Activated B cell treated with CpG ODN at 0.5 μM for 24 hours (primary cell): ENCODE results near the gene SEZ6L. TPM values are rescaled to one million over a fixed set of nuclear protein-coding genes. Genes with fewer than 3 reads are reported as not detected.

ENCODE experiments used
- ATAC-seq: fragments of 200-7000 bp; cut with Tn5 transposase; one replicate; pipeline ENCODE4 v1.10.0; 2021; ENCODE audit warnings: low read depth, mild to moderate bottlenecking, moderate library complexity
- CTCF ChIA-PET: fragments of 350-600 bp; sonication (Branson Sonifier 250); formaldehyde crosslinking; loops from one replicate; lab custom pipeline; 2021; ENCODE audit warnings: antibody characterized with exemption; lab: Charles Lee
- POLR2A ChIA-PET: fragments of 350-600 bp; sonication (Branson Sonifier 250); formaldehyde crosslinking; loops from one replicate; lab custom pipeline; 2021; ENCODE audit warnings: antibody characterized with exemption; lab: Charles Lee
- DNase-seq: peaks from one replicate; pipeline ENCODE4 v3.0.0; 2022
- H3K27ac Mint-ChIP-seq: one replicate; pipeline ENCODE4 v1.8.0; 2020; ENCODE audit warnings: mixed read lengths
- H3K27me3 Mint-ChIP-seq: one replicate; pipeline ENCODE4 v1.8.0; 2021; ENCODE audit warnings: mixed read lengths
- H3K36me3 Mint-ChIP-seq: one replicate; pipeline ENCODE4 v1.8.0; 2021; ENCODE audit warnings: low read depth, mixed read lengths
- H3K4me1 Mint-ChIP-seq: one replicate; pipeline ENCODE4 v1.8.0; 2021; ENCODE audit warnings: mixed read lengths
- H3K4me3 Mint-ChIP-seq: one replicate; pipeline ENCODE4 v1.8.0; 2020; ENCODE audit warnings: mild to moderate bottlenecking, mixed read lengths
- H3K9me3 Mint-ChIP-seq: one replicate; pipeline ENCODE4 v1.8.0; 2020; ENCODE audit warnings: mixed read lengths
- intact Hi-C: fragments of 100-400 bp; cut with micrococcal nuclease; formaldehyde crosslinking; loops from one replicate; pipeline ENCODE4 v1.15.1; 2024
- total RNA-seq: library from RNA; stranded (reverse); gene quantifications from 2 replicates; pipeline ENCODE4 v1.2.3, GENCODE V29; 2022
- TF ChIP-seq, protein P1 (sequence below): fragments of 200-600 bp; IDR thresholded peaks from one replicate; pipeline ENCODE4 v1.8.0; 2022; ENCODE audit warnings: antibody characterized with exemption, mild to moderate bottlenecking

Gene SEZ6L
- total RNA-seq, 1 donor from 2014 or later, result not detected

DNA sequence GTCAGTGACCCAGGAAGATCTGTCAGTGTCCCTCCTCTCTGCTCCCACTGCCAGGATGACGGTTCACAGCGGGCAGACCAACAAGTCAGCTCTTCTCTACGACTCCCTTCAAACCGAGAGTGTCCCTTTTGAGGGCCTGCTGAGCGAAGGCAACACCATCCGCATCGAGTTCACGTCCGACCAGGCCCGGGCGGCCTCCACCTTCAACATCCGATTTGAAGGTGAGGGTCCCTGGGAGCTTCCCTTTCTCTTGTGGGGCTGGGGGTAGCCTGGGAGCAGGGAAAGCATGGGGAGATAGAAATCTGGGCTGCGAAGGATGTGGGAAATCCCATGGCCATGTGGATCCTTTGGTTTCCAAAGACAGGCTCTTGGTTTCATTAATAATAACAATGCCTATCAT is 141.4 kb downstream of the SEZ6L start:
- POLR2A ChIA-PET, result no interaction called here
- TF ChIP-seq, protein P1, sequence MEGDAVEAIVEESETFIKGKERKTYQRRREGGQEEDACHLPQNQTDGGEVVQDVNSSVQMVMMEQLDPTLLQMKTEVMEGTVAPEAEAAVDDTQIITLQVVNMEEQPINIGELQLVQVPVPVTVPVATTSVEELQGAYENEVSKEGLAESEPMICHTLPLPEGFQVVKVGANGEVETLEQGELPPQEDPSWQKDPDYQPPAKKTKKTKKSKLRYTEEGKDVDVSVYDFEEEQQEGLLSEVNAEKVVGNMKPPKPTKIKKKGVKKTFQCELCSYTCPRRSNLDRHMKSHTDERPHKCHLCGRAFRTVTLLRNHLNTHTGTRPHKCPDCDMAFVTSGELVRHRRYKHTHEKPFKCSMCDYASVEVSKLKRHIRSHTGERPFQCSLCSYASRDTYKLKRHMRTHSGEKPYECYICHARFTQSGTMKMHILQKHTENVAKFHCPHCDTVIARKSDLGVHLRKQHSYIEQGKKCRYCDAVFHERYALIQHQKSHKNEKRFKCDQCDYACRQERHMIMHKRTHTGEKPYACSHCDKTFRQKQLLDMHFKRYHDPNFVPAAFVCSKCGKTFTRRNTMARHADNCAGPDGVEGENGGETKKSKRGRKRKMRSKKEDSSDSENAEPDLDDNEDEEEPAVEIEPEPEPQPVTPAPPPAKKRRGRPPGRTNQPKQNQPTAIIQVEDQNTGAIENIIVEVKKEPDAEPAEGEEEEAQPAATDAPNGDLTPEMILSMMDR, result no peak
- DNase-seq (no peak), ATAC-seq (no peak)
- Mint-ChIP-seq H3K27ac (no peak overlapping the region), H3K9me3 (no peaks in the 10 kb centered on the region), H3K4me1 (no peaks in the 10 kb centered on the region), H3K27me3 (peaks cover 30% of the 10 kb centered on the region), H3K4me3 (no peak overlapping the region), H3K36me3 (no peaks in the 10 kb centered on the region)
- CTCF ChIA-PET, result no interaction called here
- intact Hi-C loops, result no loop called here

DNA sequence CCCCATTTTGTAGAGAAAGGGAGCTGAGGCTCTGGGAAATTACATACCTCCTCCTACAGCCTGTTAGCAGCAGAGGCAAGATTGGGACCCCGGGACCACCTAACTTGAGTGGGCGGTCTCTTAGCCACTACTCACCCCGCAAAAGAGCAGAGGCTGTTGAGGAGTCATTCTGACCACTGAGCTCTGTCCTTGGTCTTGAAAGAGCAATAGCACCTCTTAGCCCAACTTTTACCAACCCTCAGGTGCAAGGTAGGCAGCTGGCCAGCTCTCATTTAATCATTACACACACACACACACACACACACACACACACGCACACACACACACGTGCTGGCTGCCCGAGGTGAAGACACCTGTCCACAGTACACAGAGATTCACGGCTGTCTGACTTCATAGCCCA is 144.0 kb downstream of the SEZ6L start:
- intact Hi-C loops, result no loop called here
- no peak overlapping the region for H3K4me3 Mint-ChIP-seq
- no peaks in the 10 kb centered on the region for H3K36me3 Mint-ChIP-seq
- TF ChIP-seq, protein P1, result no peak
- H3K9me3 Mint-ChIP-seq, result no peaks in the 10 kb centered on the region
- H3K27me3 Mint-ChIP-seq, result peaks cover 27% of the 10 kb centered on the region
- ATAC-seq (no peak), DNase-seq (no peak)
- H3K4me1 Mint-ChIP-seq, result no peaks in the 10 kb centered on the region
- CTCF ChIA-PET, result interaction anchor here (0.8 kb wide), 1 partner anchor 17 kb away, joined by 3 read pairs; no protein-coding TSS in a partner anchor
- H3K27ac Mint-ChIP-seq, result no peak overlapping the region
- POLR2A ChIA-PET, result no interaction called here

DNA sequence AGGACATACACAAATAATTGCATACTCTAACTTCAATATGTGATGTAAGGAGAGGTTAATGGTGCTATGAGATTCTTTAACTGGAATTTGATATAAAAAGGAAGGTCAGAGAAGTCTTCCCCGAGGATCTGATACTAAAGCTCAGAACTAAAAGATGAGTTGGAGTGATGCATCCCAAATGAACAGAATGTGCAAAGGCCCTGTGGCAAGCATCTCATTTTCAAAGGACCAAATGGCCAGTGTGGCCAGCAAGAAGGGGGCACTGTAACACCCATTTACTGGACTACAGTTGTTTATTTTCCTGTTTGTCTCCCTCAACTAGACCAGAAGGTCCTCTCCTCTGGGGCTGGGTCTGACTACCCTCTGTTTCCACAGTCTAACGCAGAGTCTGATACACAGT is 144.9 kb downstream of the SEZ6L start:
- H3K4me1 Mint-ChIP-seq, result no peaks in the 10 kb centered on the region
- DNase-seq (no peak), ATAC-seq (no peak)
- intact Hi-C loops, result no loop called here
- no peaks in the 10 kb centered on the region for H3K9me3 Mint-ChIP-seq
- H3K27me3 Mint-ChIP-seq, result peaks cover 23% of the 10 kb centered on the region
- no peak overlapping the region for H3K4me3 Mint-ChIP-seq
- POLR2A ChIA-PET, result no interaction called here
- H3K27ac Mint-ChIP-seq, result no peak overlapping the region
- TF ChIP-seq, protein P1, result no peak
- H3K36me3 Mint-ChIP-seq, result no peaks in the 10 kb centered on the region
- CTCF ChIA-PET, result no interaction called here

DNA sequence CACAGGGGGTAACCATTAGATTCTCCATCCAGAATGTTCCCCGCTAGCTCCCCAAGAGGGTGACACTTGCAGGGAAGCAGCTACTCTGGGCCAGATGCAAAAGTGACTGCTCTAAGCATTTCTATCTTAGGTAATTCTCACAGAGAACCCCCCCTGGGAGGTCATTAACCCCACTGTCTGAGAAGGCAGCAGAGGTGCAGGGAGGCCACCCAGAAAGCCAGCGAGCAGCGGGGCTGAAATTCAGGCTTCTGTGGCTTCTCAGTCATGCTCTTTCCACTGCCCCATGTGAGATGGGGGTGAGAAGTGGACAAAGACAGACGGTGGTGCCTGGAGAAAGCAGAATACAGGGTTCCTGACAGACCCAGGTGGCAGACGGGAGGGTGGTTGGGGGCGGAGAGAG is 145.4 kb downstream of the SEZ6L start:
- intact Hi-C loops, result no loop called here
- Mint-ChIP-seq H3K4me3 (no peak overlapping the region), H3K27me3 (peaks cover 25% of the 10 kb centered on the region), H3K27ac (no peak overlapping the region), H3K36me3 (no peaks in the 10 kb centered on the region), H3K9me3 (no peaks in the 10 kb centered on the region), H3K4me1 (no peaks in the 10 kb centered on the region)
- no peak for DNase-seq
- POLR2A ChIA-PET, result no interaction called here
- TF ChIP-seq, protein P1, result no peak
- CTCF ChIA-PET, result no interaction called here
- ATAC-seq, result no peak

DNA sequence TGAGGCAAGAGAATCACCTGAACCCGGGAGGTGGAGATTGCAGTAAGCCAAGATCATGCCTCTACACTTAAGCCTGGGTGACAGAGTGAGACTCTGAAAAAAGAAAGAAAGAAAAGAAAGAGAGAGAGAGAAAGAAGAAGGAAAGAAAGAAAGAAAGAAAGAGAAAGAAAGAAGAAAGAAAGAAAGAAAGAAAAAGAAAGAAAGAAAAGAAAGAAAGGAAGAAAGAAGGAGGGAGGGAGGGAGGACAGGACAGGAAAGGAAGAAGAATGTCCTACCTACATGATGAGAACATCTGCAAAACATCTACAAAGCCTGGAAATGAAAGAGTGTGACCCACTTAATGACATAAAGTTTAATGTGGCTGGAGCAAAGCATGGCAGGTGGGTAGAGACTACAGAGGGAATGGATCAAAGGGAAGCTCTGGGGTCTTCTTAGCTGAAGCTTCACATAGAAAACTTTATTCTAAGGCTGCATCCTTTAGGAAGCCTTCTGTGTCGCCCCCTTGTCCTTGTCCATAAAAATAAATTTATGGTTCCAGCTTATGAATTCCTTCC is 147.5 kb downstream of the SEZ6L start:
- TF ChIP-seq, protein P1, result no peak
- no peak for DNase-seq
- Mint-ChIP-seq H3K36me3 (no peaks in the 10 kb centered on the region), H3K4me3 (no peak overlapping the region), H3K9me3 (no peaks in the 10 kb centered on the region), H3K27ac (no peak overlapping the region), H3K27me3 (peaks cover 19% of the 10 kb centered on the region), H3K4me1 (no peaks in the 10 kb centered on the region)
- POLR2A ChIA-PET, result no interaction called here
- CTCF ChIA-PET, result interaction anchor here (2.1 kb wide), 1 partner anchor 14 kb away, joined by 6 read pairs; no protein-coding TSS in a partner anchor
- intact Hi-C loops, result no loop called here
- ATAC-seq, result no peak
